Measurements from ENCODE around the gene CDK11B. TPM values are rescaled to one million over a fixed set of nuclear protein-coding genes. Genes with fewer than 3 reads are reported as not detected.

Gene CDK11B
- total and polyA plus RNA-seq, 9 donors: 12.8 to 34.5 (median 23.9) TPM

GRCh38 chr1:1626207-1627141 lies 32.3 kb downstream of the CDK11B start:
- 87 to 94% (median 89%) methylated on average over 44 to 48 of the region's 48 CpGs for WGBS, 3 donors
- peak in 3 of 5 donors; percentile 27 to 43 (median 37) for DNase-seq

DNA sequence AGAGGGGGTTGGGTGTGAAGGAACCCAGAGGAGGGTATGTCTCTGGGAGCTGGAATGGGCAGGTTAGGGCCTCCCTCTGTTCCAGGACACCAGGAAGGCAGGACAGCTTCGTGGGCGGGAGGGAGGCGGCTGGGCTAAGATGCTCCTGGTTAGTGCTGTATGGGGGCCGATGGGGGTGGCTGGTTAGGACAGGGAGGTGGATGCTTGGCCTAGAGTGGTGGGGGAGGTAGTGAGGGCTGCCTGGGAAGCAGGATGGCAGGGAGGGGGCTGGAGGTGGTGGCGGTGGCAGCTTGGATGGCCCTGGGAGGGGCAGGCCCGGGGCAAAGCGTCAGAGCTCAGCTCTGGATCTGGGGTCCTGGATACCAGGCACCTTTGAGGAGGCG lies 33.0 kb downstream of the CDK11B start:
- Histone ChIP-seq H3K4me3 (no peak overlapping the region), H3K36me3 (no peaks in the 10 kb centered on the region), H3K27ac (no peak overlapping the region), H3K27me3 (no peaks in the 10 kb centered on the region), H3K4me1 (ENCODE audit: insufficient read depth) (peaks cover 2% of the 10 kb centered on the region), H3K9me3 (no peaks in the 10 kb centered on the region)
- TF ChIP-seq EP300 (IDR thresholded peaks at IDR 0.05): no peak
- TF ChIP-seq CTCF (IDR thresholded peaks at IDR 0.05): no peak
- no peak for TF ChIP-seq POLR2A (IDR thresholded peaks at IDR 0.05)
- 88 to 94% (median 93%) methylated on average over 8 of the region's 8 CpGs for WGBS, 3 donors
- intact Hi-C loops (cut with DNase I): no loop called here
- DNase-seq: no peak

More at GRCh38 chr1:1626207-1627141, 32.3 kb downstream of the CDK11B start:
- H3K9me3 ChIP-seq: no peaks in the 10 kb centered on the region
- H3K27ac ChIP-seq: no peak overlapping the region
- no peaks in the 10 kb centered on the region for H3K27me3 ChIP-seq
- TF ChIP-seq EP300 (IDR thresholded peaks at IDR 0.05): no peak
- TF ChIP-seq CTCF (IDR thresholded peaks at IDR 0.05): no peak
- TF ChIP-seq POLR2A (IDR thresholded peaks at IDR 0.05): no peak
- peaks cover 3% of the 10 kb centered on the region for H3K4me1 ChIP-seq (ENCODE audit: insufficient read depth)
- intact Hi-C loops (cut with DNase I): no loop called here
- no peak overlapping the region for H3K4me3 ChIP-seq
- no peaks in the 10 kb centered on the region for H3K36me3 ChIP-seq

- intact Hi-C loops (cut with DNase I): no loop called here
- H3K27me3 ChIP-seq: no peaks in the 10 kb centered on the region
- WGBS, 3 donors: 81 to 87% (median 85%) methylated on average over 28 of the region's 28 CpGs
Measured at GRCh38 chr1:1625404-1625775, 33.4 kb downstream of the CDK11B start.

More at GRCh38 chr1:1625404-1625775, 33.4 kb downstream of the CDK11B start:
- no peak overlapping the region for H3K27ac ChIP-seq
- H3K9me3 ChIP-seq: no peaks in the 10 kb centered on the region
- peak in 1 of 5 donors; percentile 36 for DNase-seq
- no peaks in the 10 kb centered on the region for H3K36me3 ChIP-seq
- H3K4me1 ChIP-seq (ENCODE audit: insufficient read depth): no peaks in the 10 kb centered on the region
- no peak for TF ChIP-seq POLR2A (IDR thresholded peaks at IDR 0.05)
- TF ChIP-seq CTCF (IDR thresholded peaks at IDR 0.05): no peak
- TF ChIP-seq EP300 (IDR thresholded peaks at IDR 0.05): no peak
- H3K4me3 ChIP-seq: no peak overlapping the region

Data from ovary (tissue), 9 donors.